Upper lobe of left lung (tissue), 6 donors: Measurements from ENCODE around the gene GADL1. TPM values are rescaled to one million over a fixed set of nuclear protein-coding genes. Genes with fewer than 3 reads are reported as not detected.
A peak's percentile ranks its signal among the peaks of the same experiment; 100 is the strongest.

ENCODE experiments used
- ATAC-seq, 2 donors: fragments of 200-7000 bp; cut with Tn5 transposase; one replicate each; pipeline ENCODE4 v1.9.1; 2022; ENCODE audit warnings: mild to moderate bottlenecking in 2 of 2, moderate library complexity in 2 of 2; ENCODE audit not compliant: low FRiP score in 2 of 2
- DNase-seq, 2 donors: peaks; one replicate each; pipeline ENCODE4 v3.0.0-alpha.2; 2019 to 2020
- H3K27ac ChIP-seq, 4 donors: fragments of 200-600 bp; sonication (generic); one replicate each; pipeline ENCODE4 v1.5.1; 2016 to 2019
- H3K27me3 ChIP-seq, 4 donors: fragments of 200-600 bp; sonication (generic); one replicate each; pipeline ENCODE4 v1.5.1; 2017 to 2019
- H3K36me3 ChIP-seq, 4 donors: fragments of 200-600 bp; sonication (generic); one replicate each; pipeline ENCODE4 v1.5.1; 2016 to 2019
- H3K4me1 ChIP-seq, 4 donors: fragments of 200-600 bp; sonication (generic); one replicate each; pipeline ENCODE4 v1.5.1; 2018 to 2019
- H3K4me3 ChIP-seq, 4 donors: fragments of 200-600 bp; sonication (generic); one replicate each; pipeline ENCODE4 v1.5.1; 2017 to 2019; ENCODE audit warnings: mild to moderate bottlenecking in 2 of 4, moderate library complexity in 1 of 4
- H3K9me3 ChIP-seq, 4 donors: fragments of 200-600 bp; sonication (generic); one replicate each; pipeline ENCODE4 v1.5.1; 2018 to 2019
- CTCF ChIP-seq, 6 experiments: fragments of 450-650 bp in 4 of 6; fragments of 200-600 bp in 2 of 6; sonication (generic) in 2 of 6; IDR thresholded peaks; one replicate each; pipeline ENCODE4 v1.5.1; 2016 to 2019; ENCODE audit warnings: antibody characterized with exemption in 6 of 6
- EP300 ChIP-seq, 4 donors: sonication (generic); formaldehyde crosslinking; IDR thresholded peaks; one replicate each; pipeline ENCODE4 v1.5.1; 2017; ENCODE audit warnings: antibody characterized with exemption in 4 of 4, control low read depth in 2 of 4
- POLR2A ChIP-seq, 4 donors: fragments of 450-650 bp; IDR thresholded peaks; one replicate each; pipeline ENCODE4 v1.5.1; 2016 to 2017; ENCODE audit warnings: antibody characterized with exemption in 4 of 4, mild to moderate bottlenecking in 2 of 4
- POLR2AphosphoS5 ChIP-seq, 2 donors: sonication (generic); formaldehyde crosslinking; IDR thresholded peaks; one replicate each; pipeline ENCODE4 v1.5.1; 2017; ENCODE audit warnings: antibody characterized with exemption in 2 of 2
- WGBS, 2 donors: methylation state at CpG; one replicate each; pipeline ENCODE4 v1.1.5; 2017 to 2018; 5-methylcytosine and 5-hydroxymethylcytosine counted together
- total RNA-seq, 6 donors: library from RNA; depleted of rRNA in 4 of 6; stranded (reverse); fragments of >200 nt in 4 of 6; gene quantifications; one replicate each; pipeline versions ENCODE4 v1.1.0 to v1.2.1, GENCODE V29; 2016 to 2021
- donor health status: DM: no; HTN: no; CAD: no; lungs with moderate emphysema.
- donor health status: DM: no; HTN: yes; CAD: no; lungs with severe emphysema.

Gene GADL1
- total RNA-seq, 6 donors from 2014 or later = 0.07 TPM; not detected in 5

GRCh38 chr3:30912301-30912700 is 17.8 kb upstream of the GADL1 start:
- Histone ChIP-seq H3K36me3 (no peaks in the 10 kb centered on the region), H3K4me1 (no peaks in the 10 kb centered on the region), H3K27ac (no peak overlapping the region), H3K27me3 (no peaks in the 10 kb centered on the region), H3K9me3 (no peaks in the 10 kb centered on the region), H3K4me3 (no peak overlapping the region)
- no peak for TF ChIP-seq EP300 (IDR thresholded peaks at IDR 0.05)
- TF ChIP-seq POLR2A (IDR thresholded peaks at IDR 0.05) = no peak
- no peak for TF ChIP-seq CTCF (IDR thresholded peaks at IDR 0.05)
- TF ChIP-seq POLR2AphosphoS5 (IDR thresholded peaks at IDR 0.05) = no peak
- ATAC-seq (no peak), DNase-seq (no peak)

GRCh38 chr3:30908456-30909037 is 14.1 kb upstream of the GADL1 start:
- H3K9me3 ChIP-seq = no peaks in the 10 kb centered on the region
- ATAC-seq (no peak), DNase-seq (no peak)
- WGBS, 2 donors = 67% methylated on average over 7 of the region's 7 CpGs
- H3K27ac ChIP-seq = no peak overlapping the region
- no peaks in the 10 kb centered on the region for H3K4me1 ChIP-seq
- no peak overlapping the region for H3K4me3 ChIP-seq
- TF ChIP-seq POLR2AphosphoS5 (IDR thresholded peaks at IDR 0.05) (no peak), EP300 (IDR thresholded peaks at IDR 0.05) (no peak), CTCF (IDR thresholded peaks at IDR 0.05) (no peak), POLR2A (IDR thresholded peaks at IDR 0.05) (no peak)
- no peaks in the 10 kb centered on the region for H3K36me3 ChIP-seq
- H3K27me3 ChIP-seq = no peaks in the 10 kb centered on the region

- H3K27me3 ChIP-seq = no peaks in the 10 kb centered on the region
- H3K9me3 ChIP-seq = no peaks in the 10 kb centered on the region
- 47 to 48% methylated on average over 4 of the region's 4 CpGs for WGBS, 2 donors
- no peak overlapping the region for H3K4me3 ChIP-seq
- ATAC-seq (no peak), DNase-seq (no peak)
- H3K36me3 ChIP-seq = no peaks in the 10 kb centered on the region
- H3K4me1 ChIP-seq = no peaks in the 10 kb centered on the region
- TF ChIP-seq EP300 (IDR thresholded peaks at IDR 0.05) = no peak
- no peak for TF ChIP-seq POLR2A (IDR thresholded peaks at IDR 0.05)
- no peak for TF ChIP-seq POLR2AphosphoS5 (IDR thresholded peaks at IDR 0.05)
- TF ChIP-seq CTCF (IDR thresholded peaks at IDR 0.05) = no peak
- no peak overlapping the region for H3K27ac ChIP-seq
These were observed 10.5 kb upstream of the GADL1 start for GRCh38 chr3:30904996-30905395.

GRCh38 chr3:30895329-30895728 is 868 bp upstream of the GADL1 start:
- WGBS, 2 donors = 88 to 90% methylated on average over 5 of the region's 5 CpGs
- Histone ChIP-seq H3K27me3 (peaks cover 0 to 7% (median 3%) of the 10 kb centered on the region in 4 donors), H3K4me3 (no peak overlapping the region), H3K36me3 (no peaks in the 10 kb centered on the region), H3K9me3 (no peaks in the 10 kb centered on the region), H3K4me1 (peaks cover 0 to 12% (median 7%) of the 10 kb centered on the region in 4 donors), H3K27ac (no peak overlapping the region)
- ATAC-seq (no peak), DNase-seq (no peak)
- no peak for TF ChIP-seq POLR2A (IDR thresholded peaks at IDR 0.05)
- no peak for TF ChIP-seq CTCF (IDR thresholded peaks at IDR 0.05)
- TF ChIP-seq POLR2AphosphoS5 (IDR thresholded peaks at IDR 0.05) = no peak
- TF ChIP-seq EP300 (IDR thresholded peaks at IDR 0.05) = no peak

- no peaks in the 10 kb centered on the region for H3K36me3 ChIP-seq
- H3K27ac ChIP-seq = no peak overlapping the region
- peaks cover 0 to 12% (median 7%) of the 10 kb centered on the region in 4 donors for H3K4me1 ChIP-seq
- no peak for DNase-seq
- TF ChIP-seq EP300 (IDR thresholded peaks at IDR 0.05) = no peak
- TF ChIP-seq CTCF (IDR thresholded peaks at IDR 0.05) = no peak
- TF ChIP-seq POLR2AphosphoS5 (IDR thresholded peaks at IDR 0.05) = no peak
- TF ChIP-seq POLR2A (IDR thresholded peaks at IDR 0.05) = no peak
- H3K4me3 ChIP-seq = peak overlapping the region; percentile 43 to 75 (median 66)
- no peaks in the 10 kb centered on the region for H3K9me3 ChIP-seq
- H3K27me3 ChIP-seq = peaks cover 0 to 7% (median 3%) of the 10 kb centered on the region in 4 donors
- 58 to 59% methylated on average over 8 of the region's 8 CpGs for WGBS, 2 donors
- ATAC-seq = no peak
These were observed 659 bp downstream of the GADL1 start for GRCh38 chr3:30893678-30894325.
